Measurements from ENCODE around the gene NTM.

Gene NTM

DNA sequence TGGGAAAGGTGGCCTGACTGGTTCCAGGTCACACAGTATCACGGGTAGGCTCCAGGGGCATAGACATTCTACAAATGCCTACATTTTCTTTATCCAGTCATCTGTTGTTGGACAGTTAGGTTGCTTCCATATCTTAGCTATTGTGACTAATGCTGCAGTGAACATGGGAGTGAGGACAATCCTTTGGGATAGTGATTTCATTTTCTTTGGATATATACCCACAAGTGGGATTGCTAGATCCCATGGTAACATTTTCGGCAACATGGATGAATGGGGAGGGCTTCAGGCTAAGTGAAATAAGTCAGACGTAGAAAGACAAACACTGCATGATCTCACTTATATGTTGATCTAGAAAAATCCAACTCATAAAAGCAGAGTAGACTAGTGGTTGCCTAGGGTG lies 744.3 kb downstream of the NTM start:
- no peak for DNase-seq (ENCODE audit: low read depth)

DNA sequence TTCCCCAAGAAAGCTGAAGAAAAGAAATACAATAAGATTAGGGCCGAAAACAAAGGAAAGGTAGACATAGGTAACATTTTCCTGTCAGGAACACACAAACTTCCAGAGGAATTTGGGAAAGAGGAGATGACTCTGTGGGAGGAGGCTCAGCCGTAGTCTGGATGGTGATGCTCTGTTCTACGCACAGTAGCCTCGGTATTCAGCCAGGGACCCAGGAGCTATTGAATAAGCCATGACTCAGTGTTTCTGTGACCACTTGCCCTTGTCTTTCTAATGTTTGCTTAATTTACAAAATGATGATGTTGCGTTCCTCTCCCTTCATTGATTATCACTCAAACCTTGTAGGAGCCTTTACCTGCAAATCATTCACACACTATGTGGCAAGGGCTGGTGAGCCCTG lies 745.0 kb downstream of the NTM start:
- DNase-seq (ENCODE audit: low read depth) = no peak

DNA sequence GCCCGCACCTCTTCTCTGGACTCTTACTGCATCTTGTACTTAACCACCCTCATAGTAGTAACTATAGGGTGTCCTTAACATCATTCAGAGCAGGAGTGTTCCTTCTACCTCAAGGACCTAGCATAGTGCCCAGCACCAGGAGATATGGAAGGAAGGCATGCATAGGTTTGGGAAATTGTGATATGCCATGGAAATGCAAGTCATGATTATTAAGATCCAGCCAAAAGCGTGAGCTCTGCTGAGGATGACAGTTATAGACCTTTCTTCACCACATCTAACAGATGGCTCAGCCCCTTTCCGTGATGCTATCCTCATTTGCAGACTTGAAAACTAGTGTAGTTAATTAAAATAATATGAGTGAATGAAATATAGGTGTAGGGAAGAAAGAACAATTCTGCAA lies 746.1 kb downstream of the NTM start:
- no peak for DNase-seq (ENCODE audit: low read depth)

DNA sequence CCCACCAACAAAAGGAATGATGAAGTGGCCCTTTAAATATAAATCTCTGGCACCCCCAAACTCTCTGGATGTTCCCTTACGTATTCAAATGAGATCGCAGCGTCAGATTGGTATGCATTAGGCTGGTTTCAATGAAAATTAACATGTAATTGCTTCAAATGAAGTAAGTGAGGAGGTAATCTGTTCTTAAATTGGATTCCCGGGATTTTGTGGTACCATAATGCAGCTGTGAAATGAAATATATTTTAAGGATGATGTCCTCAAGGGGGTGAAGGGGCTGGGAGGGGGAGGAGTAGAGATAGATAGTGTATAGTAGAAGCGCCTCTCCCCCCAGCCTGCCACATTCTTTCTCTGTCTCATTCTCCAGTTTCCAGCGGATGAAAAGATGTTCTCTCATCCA lies 748.2 kb downstream of the NTM start:
- no peak for DNase-seq (ENCODE audit: low read depth)

DNA sequence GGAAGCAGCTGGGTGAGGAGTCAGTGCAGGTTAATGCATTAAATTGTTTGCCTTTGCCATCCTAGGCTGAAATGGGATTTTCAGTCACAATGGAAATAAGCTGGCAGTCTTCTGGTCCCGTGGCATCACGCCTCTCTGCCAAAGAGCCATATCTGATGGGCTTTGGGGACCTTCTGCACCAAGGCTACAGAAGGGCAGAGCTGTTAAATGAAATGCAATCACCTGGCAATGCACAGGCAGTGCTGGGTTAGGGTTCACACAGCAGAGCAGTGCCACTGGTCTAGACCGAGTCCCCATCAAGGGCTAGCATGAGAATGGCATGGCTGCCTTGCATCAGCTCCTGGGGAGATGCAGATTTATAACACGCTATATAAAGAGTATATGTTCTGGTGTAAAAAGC lies 749.2 kb downstream of the NTM start:
- DNase-seq (ENCODE audit: low read depth) = no peak

DNA sequence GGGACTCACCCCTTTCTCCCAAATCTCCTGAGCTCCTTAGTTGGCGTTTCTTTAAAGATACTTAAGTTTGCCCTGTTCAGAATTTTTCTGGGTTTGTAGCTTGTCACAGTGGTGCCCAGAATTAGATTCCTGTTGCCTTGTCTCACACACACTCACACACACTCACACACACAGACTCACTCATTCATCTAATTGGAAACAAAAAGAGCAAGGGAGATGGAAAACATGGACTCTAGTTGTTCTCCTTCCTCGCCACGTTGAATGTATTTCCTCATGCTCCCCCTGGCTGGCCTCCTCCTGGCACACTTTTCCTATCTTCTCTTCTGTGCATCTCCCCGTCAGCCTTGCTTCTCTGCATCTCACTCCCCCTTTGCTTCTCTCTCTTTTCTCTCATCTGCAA lies 752.3 kb downstream of the NTM start:
- DNase-seq (ENCODE audit: low read depth) = no peak

DNA sequence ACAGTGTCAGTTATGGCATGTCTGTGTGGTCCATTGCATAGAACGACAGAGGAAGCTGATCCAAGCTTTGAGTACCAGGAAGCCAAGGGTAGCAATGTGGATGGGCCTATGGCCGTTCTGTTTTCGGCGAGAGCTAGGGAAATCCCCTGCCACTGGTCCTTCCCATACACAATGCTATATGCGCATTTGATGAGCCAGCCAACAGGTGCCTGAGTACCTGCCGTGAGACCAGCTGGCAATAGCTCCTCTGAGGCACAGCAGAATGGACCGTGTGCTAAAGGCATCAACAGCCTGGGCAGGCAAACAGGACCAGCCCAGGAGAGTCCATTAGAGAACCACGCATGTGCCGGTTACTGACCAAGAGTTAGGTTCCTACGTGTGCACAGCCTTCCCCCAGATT lies 753.0 kb downstream of the NTM start:
- no peak for DNase-seq (ENCODE audit: low read depth)

DNA sequence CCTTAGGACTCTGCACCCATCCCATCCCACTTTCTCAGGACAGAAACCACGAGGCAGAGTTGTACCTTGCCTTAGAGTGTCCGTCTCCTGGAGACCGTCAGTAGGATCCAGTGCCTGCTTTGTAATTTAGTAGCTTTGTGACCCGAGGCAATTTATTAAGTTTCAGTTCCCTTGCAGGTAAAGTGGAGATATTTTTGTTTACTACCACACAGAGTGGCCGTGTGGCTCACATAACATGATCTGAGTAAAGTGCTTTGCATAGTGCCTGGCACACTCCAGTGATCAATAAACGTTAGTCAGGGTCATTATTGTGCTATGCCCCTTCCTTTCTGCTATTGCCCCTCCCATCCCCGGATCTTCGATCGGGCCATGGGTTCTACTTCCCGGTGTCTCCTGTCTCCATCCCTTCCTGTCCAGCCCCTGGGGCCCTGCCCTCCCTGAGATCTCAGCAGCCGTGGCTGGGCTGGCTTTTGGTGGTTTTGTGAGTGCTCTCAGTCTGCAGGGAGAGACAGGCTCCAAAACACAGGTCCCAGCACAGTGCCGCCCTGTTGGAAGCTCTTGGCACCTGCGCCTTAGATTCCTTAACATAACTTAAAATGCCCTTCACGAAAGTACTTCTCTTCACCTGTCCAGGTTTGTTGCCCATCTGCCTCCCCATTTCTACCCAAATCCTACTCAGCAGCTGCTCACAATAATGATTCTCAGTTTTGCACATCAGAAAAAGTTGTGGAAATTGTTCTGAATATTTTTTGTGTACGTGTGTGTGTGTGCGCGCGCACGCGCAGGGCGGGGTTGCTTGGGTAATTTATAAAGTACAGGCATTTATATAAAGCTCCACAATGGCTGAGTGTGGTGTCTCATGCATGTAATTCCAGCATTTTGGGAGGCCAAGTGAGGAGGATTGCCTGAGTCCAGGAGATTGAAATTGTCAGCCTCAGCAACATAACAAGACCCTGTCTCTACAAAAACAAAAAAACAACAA lies 753.7 kb downstream of the NTM start:
- DNase-seq (ENCODE audit: low read depth) = no peak

DNA sequence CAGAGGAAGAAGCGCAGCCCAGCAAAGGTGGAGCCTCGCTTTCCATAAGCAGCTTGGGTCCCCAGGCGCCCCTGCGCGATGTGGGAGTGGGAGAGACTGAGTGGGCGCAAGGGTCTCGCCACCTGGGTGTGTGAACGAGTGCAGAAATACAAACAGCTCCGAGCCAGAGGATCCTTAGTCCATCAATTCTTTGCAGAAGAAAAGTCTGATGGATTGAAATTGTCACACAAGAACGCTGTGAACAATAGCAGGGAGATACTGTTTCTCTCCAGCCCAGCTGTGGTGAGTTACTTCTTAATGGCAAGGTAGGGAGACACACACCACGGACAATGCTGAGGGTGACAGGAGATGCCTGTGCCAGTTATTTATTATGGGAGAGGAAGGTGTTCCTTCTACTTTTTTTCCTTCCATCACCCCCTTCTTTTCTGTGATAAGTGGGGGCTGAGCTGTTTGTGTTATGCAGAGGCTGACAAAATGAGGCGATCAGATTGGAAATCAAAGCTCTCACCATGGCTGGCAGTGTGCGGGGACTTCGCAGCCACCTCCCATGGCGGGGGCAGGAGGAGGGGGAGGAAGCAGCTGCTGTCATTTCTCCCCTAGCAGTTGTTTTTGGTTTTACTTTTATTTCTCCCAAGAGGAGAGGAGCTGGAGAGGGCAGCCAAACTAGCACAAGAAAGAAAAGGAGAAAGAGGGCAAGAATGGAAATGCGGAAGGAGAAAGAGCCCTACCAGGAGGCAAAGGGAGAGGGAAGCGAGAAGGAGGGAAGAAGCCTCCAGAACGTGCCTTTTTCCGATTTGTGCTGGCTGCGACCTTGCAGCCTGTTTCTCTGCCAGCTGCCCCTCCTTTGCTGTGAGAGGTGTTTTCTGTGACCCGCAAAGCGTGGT lies 755.8 kb downstream of the NTM start:
- no peak for DNase-seq (ENCODE audit: low read depth)

DNA sequence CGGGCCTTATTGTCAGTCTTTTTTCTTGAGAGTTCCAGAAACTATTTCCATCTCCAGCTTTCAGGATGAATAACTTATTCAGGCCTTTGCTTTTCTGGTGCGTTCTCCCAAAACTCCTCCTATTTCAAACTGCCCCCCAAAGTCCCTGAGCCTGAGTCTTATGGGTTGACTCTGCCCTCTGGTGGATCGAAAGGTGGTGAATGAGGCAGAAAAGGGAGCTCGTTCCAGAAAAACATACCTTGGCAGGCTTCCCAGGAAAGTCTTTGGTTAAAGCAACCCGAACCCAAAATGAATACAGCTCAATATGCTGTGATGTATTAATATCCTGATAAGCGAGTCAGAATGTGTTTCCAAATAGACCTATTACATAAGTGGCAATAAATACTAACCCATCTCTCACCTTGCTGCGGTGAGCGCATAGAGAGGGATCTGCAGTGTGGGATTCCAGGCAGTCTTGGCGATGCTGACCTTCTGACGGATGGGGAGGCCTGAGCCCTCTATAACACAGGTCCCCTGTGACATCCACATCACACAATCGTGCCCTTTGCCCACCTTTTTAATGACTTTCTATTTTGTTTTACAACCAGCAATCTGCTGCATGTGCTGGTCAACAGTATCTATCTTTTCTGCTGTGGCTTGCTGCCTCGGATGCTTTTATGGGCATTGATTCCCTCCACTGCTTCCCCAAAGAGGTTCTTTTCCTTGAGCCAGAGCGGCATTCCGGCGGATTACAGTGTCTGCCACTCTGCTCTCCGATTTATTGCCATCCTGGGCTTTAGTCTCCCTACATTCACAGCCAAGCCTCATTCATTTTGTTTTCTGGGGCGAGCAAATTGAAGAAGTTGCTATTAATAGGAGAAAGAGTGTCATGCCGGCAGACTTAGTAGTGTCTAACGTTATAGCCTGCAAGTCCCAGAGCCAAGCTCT lies 756.8 kb downstream of the NTM start:
- no peak for DNase-seq (ENCODE audit: low read depth)

DNA sequence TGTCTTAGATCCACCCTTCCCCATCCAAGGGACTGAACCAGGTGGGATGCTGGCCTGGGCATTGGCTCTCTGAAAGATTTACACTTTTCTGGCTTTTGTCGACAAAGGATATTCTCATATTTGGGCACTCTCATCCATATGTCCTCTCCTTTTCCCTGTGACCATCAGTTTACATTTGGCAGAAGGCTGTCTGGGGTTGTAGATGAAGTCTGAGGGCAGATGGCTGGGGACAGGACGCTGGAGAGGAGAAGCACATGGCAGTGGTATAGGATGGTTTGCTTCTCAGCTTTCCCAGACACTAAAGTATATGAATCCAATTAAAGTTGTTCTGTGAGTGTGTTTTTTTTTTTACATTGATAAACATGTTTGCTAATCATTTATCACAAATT lies 757.5 kb downstream of the NTM start:
- DNase-seq (ENCODE audit: low read depth) = no peak

DNA sequence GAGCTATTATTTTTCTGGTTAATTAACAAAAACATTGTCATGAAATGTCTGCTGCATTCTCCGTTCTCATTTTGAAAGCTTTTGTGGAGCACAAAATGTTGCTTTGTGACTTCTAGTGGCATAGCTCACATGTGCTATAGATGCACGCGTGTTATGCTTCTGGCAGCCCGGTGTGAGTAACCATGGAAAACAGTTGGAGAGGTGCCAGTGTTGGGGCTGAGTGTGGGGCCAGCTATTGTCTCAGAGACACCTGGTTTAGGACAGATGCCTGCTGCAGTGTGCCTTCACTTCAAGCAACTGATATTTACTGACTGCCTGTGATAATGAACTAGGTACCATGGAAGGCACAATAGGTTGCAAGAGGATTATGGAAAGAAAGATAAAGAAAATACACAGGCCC lies 760.6 kb downstream of the NTM start:
- DNase-seq (ENCODE audit: low read depth) = no peak

DNA sequence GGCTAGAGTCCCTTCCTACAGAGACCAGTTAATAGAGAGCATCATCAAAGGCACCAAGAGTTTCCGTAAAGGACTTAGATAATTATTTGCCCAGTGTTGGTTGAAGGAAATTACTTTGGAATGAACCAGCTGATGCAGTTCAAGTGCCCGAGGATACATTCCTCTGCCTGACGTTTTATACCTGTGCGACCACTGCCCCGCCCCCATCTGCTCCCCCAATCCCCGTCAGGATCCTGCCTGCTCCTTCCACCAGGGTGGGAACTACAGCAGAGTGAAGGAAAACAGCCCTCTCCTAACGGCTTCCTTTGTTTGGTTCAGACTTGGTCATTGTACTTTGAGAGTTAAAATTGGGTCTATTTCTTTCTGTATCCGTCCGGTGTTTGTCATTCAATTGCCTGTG lies 761.5 kb downstream of the NTM start:
- DNase-seq (ENCODE audit: low read depth) = no peak

DNA sequence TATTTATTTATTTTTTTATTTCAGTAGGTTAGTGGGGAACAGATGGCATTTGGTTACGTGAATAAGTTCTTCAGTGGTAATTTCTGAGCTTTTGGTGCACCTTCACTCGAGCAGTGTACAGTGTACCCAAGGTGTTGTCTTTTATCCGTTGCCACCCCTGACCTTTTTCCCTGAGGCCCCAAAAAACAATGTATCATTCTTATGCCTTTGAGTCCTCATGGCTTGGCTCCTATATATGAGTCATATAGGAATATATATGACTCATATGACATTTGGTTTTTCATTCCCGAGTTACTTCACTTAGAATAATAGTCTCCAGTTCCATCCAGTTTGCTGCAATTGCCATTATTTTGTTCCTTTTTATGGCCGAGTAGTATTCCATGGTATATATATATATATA lies 763.9 kb downstream of the NTM start:
- DNase-seq (ENCODE audit: low read depth) = no peak

DNA sequence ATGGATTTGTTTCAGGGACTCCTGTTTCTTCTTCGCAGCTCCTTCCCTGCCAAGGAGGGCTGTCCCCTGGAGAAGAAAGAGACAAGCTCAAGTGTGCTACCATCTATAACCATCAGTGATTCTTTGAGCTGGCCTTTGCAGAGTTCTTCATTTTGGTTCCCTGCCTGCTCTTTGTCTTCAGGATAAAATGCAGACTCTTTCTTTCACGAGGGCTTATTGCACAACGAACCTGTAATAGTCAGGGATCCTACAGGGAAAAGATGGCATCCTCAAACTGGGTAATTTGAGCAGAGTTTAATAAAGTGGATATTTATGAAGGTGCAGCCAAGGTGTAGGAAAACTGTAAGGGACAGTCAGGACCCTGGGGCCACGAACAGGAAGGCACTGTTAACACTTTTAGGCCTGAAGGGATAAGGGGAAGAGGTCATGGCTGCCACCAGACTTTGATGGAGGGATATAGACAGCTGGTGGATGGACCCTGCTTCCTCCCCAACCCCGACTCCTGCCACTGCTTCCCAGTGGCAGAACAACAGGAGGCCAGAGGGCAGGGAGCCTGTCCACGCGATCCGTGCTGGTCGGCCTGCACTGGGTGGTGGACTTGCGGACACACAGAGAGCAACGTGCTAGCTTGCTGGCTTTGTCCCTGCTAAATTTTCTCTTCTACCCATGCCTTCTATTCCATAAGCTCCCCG lies 767.0 kb downstream of the NTM start:
- DNase-seq (ENCODE audit: low read depth) = no peak

DNA sequence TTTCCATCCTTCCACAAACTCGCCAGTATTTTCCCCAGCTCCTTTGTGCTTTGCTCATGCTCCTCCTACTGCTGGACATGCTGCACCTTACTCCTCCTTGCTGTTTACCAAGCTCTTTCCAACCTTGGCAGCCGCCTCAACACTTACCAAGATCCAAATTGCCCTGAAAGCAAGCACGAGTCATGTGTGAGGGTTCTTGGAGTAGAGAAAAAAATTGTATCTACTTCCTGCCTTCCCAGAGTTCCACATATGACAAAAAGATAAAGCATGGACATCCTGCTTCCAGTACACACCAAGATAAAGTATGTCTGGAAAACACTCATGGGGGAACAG lies 767.5 kb downstream of the NTM start:
- DNase-seq (ENCODE audit: low read depth) = no peak

DNA sequence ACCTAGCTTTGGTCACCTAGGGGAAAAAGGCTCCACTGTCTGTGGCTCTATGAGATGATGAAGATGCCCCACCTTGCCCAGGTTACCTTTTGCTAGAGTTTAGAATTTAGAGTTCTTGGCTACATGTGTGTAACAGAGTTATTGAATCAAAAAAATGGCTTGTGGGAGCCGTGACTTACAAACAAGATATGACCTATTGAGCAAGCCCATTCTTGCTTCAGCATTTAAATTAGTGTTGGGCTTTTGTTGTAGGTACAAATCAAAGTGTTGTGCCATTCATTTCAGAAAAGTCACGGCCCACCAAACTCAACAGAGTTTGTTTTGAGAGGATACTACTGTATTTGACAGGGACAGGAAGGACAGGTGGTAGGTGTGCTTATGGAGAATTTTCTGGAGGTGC lies 768.8 kb downstream of the NTM start:
- DNase-seq (ENCODE audit: low read depth) = no peak

DNA sequence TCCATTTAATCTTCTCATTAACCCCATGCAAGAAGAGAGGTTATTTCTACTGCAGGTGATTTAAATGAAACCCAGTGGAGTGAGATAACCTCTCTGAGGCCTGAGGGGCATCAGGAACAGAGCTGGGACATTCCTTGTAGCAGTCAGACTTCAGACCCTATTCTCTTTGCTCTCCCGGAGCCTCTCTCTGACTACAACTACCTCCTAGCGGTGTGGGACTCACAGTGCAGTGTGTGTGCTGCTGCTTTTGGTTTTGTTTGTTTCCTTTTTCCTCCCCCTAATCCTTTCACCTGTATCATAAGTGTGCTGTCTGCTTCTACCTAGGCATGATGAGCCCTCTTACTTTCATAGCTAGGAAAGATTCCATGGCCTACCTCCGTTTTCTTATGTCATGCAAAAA lies 769.6 kb downstream of the NTM start:
- no peak for DNase-seq (ENCODE audit: low read depth)

DNA sequence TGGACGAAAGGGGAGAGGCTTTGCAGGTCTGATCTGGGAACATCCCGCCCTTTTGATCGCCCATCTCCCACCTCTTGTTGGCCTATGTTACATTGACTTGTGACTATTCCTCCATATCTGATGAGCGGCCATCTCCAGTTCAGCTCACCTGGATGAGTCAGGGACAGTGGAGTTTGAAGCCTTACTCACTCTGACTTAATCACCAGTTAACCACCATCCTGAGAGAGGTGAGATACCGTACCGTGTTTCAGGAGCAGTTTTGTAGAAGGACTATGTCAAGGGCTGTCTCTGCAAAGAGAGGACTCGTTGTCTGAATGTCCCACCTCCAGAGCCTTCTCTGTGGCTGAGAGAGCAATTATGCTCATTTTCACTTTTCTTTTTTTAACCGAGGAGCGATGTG lies 771.7 kb downstream of the NTM start:
- no peak for DNase-seq (ENCODE audit: low read depth)

DNA sequence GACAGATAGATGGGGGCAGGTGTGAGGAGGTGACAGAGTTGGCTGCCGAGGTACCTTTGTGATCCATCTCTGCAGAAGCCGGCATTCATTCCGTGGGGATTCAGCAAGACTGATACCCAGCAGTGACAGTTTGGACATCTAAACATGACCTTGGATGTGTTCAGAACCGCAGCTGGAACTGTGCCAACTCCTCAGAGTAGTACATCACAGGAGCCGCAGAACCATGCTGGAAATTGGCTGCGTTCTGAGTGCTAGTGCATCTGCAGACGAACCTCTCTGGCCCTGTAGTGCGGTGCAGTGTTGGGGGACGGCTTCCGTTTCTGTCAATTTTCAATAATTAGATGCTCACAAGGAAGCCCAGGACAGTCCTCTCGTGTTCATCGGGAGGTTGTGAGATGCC lies 772.1 kb downstream of the NTM start:
- no peak for DNase-seq (ENCODE audit: low read depth)

DNA sequence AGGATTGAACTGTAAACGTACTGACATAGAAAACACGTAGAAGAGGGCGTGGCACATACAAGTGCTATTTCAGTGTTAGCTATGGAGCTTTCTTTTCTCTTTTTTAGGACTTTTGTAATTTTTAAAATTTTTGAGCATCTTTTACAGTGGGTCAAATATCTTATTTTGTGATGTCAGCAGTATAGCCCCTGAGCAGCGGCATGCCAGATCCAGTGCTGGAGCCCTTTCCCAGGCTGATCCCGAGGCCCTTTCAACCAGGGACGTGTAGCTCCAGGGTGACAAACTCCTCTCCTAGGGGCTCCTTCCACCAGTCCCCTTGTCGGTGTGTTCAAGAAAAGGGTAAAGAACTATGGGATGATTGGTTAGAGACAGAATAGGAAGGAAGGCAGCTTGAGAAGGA lies 777.0 kb downstream of the NTM start:
- no peak for DNase-seq (ENCODE audit: low read depth)

DNA sequence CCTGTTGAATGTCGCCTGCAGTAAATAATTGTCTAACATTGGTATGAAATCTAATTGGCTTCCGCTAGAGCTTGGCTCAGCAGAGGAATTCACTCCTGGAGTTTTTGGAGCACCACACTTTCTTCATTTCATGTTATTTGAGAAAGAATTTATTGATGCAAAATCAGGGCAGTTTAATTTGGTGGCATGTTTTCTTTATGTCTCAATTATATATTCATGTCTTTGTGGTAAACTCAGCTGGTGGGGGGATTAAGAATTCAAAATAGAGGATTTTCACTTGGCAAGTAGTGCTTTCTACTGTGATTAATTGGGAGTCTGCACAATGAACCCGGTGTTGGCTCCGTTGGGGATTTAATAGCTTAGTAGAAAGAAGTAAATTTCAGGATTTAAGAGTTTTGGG lies 784.4 kb downstream of the NTM start:
- DNase-seq (ENCODE audit: low read depth) = no peak
